Measurements from ENCODE around the gene ADAM15. TPM values are rescaled to one million over a fixed set of nuclear protein-coding genes. Genes with fewer than 3 reads are reported as not detected.

Gene ADAM15
- total RNA-seq, 4 donors from 2014 or later, result 65.4 to 115 (median 100.0) TPM

- peak; percentile 87 for ATAC-seq
- H3K27ac ChIP-seq, result peak overlapping the region in 3 of 4 donors; percentile 59 to 82 (median 74)
- TF ChIP-seq POLR2AphosphoS5 (IDR thresholded peaks at IDR 0.05) (peak; percentile 24), EP300 (IDR thresholded peaks at IDR 0.05) (no peak), CTCF (IDR thresholded peaks at IDR 0.05) (peak in 3 of 4 experiments; percentile 45 to 63 (median 46)), POLR2A (IDR thresholded peaks at IDR 0.05) (no peak)
- no peaks in the 10 kb centered on the region for H3K9me3 ChIP-seq
- H3K36me3 ChIP-seq, result peaks cover 0 to 9% of the 10 kb centered on the region in 2 donors
- peak overlapping the region; percentile 37 to 55 for H3K4me3 ChIP-seq
- H3K27me3 ChIP-seq, result no peaks in the 10 kb centered on the region
- H3K4me1 ChIP-seq, result peaks cover 0 to 23% (median 7%) of the 10 kb centered on the region in 3 donors
- 30% methylated on average over 6 of the region's 61 CpGs; no CpG with 5 or more reads in 1 of the 2 donors for WGBS, 2 donors (ENCODE audit: low coverage in 1 of 2)
Measured at GRCh38 chr1:155070721-155071569, 19.8 kb downstream of the ADAM15 start.

GRCh38 chr1:155071701-155072100 lies 20.6 kb downstream of the ADAM15 start:
- H3K4me3 ChIP-seq, result no peak overlapping the region
- peak overlapping the region in 2 of 4 donors; percentile 59 to 82 for H3K27ac ChIP-seq
- no peaks in the 10 kb centered on the region for H3K9me3 ChIP-seq
- H3K36me3 ChIP-seq, result peaks cover 0 to 9% of the 10 kb centered on the region in 2 donors
- TF ChIP-seq CTCF (IDR thresholded peaks at IDR 0.05) (no peak), POLR2A (IDR thresholded peaks at IDR 0.05) (no peak), EP300 (IDR thresholded peaks at IDR 0.05) (no peak), POLR2AphosphoS5 (IDR thresholded peaks at IDR 0.05) (no peak)
- H3K4me1 ChIP-seq, result peaks cover 0 to 23% (median 7%) of the 10 kb centered on the region in 3 donors
- no peaks in the 10 kb centered on the region for H3K27me3 ChIP-seq
- no peak for ATAC-seq
- WGBS, 2 donors (ENCODE audit: low coverage in 1 of 2), result 90% methylated on average over 2 of the region's 14 CpGs; no CpG with 5 or more reads in 1 of the 2 donors

GRCh38 chr1:155072531-155073289 lies 21.6 kb downstream of the ADAM15 start:
- H3K9me3 ChIP-seq, result no peaks in the 10 kb centered on the region
- WGBS, 2 donors (ENCODE audit: low coverage in 1 of 2), result 44 to 55% methylated on average over 4 to 7 of the region's 7 CpGs
- peaks cover 0 to 3% of the 10 kb centered on the region in 2 donors for H3K36me3 ChIP-seq
- H3K4me1 ChIP-seq, result peaks cover 0 to 23% (median 7%) of the 10 kb centered on the region in 3 donors
- TF ChIP-seq CTCF (IDR thresholded peaks at IDR 0.05), result no peak
- TF ChIP-seq POLR2A (IDR thresholded peaks at IDR 0.05), result no peak
- no peak for TF ChIP-seq EP300 (IDR thresholded peaks at IDR 0.05)
- no peak for TF ChIP-seq POLR2AphosphoS5 (IDR thresholded peaks at IDR 0.05)
- H3K4me3 ChIP-seq, result no peak overlapping the region
- H3K27ac ChIP-seq, result no peak overlapping the region
- ATAC-seq, result no peak
- no peaks in the 10 kb centered on the region for H3K27me3 ChIP-seq

GRCh38 chr1:155073377-155074242 lies 22.5 kb downstream of the ADAM15 start:
- 94% methylated on average over 2 of the region's 3 CpGs; no CpG with 5 or more reads in 1 of the 2 donors for WGBS, 2 donors (ENCODE audit: low coverage in 1 of 2)
- Histone ChIP-seq H3K27ac (no peak overlapping the region), H3K4me1 (peaks cover 0 to 28% (median 11%) of the 10 kb centered on the region in 3 donors), H3K36me3 (no peaks in the 10 kb centered on the region), H3K4me3 (no peak overlapping the region), H3K27me3 (peaks cover under 1% of the 10 kb centered on the region), H3K9me3 (no peaks in the 10 kb centered on the region)
- ATAC-seq, result no peak
- no peak for TF ChIP-seq EP300 (IDR thresholded peaks at IDR 0.05)
- TF ChIP-seq POLR2AphosphoS5 (IDR thresholded peaks at IDR 0.05), result no peak
- no peak for TF ChIP-seq CTCF (IDR thresholded peaks at IDR 0.05)
- no peak for TF ChIP-seq POLR2A (IDR thresholded peaks at IDR 0.05)

Measured in gastroesophageal sphincter (tissue), 4 donors.